Dermis lymphatic vessel endothelial cell (primary cell): ENCODE results near the gene MRPL10. TPM values are rescaled to one million over a fixed set of nuclear protein-coding genes. Genes with fewer than 3 reads are reported as not detected.

ENCODE experiments used
- total RNA-seq: library from RNA; depleted of rRNA; stranded (reverse); fragments of >200 nt; gene quantifications from 2 replicates; pipeline ENCODE4 v1.2.1, GENCODE V29; 2014

MRPL10 gene
- total RNA-seq = 18.5 and 19.0 TPM in 2 replicates

GRCh38 chr17:47831003-47831933 is at the start of gene MRPL10, which contains the start of gene LRRC46:
MRPL10 (minus strand) TSS chr17:47831541; CDS start chr17:47831511, 30 bp downstream.
LRRC46 (plus strand) TSS chr17:47831670; CDS start chr17:47831990, 320 bp downstream.

GRCh38 chr17:47850692-47851573 is 19.6 kb upstream of the MRPL10 start, which contains the start of gene SP6:
SP6 (minus strand) TSS chr17:47851163; CDS start chr17:47848429, 2,734 bp downstream.

GRCh38 chr17:47840742-47841487 is 9.6 kb upstream of the MRPL10 start, which contains the start of gene SCRN2:
SCRN2 (minus strand) TSS chr17:47841273; CDS start chr17:47840843, 430 bp downstream.

GRCh38 chr17:47821424-47822391 is 9.6 kb downstream of the MRPL10 start, which contains the start of gene OSBPL7:
OSBPL7 (minus strand) TSS chr17:47821794; CDS start chr17:47820278, 1,516 bp downstream.

Other genes with a start within 250 kb of the MRPL10 start
- gene KPNB1, start 181.6 kb downstream of the MRPL10 start, total RNA-seq = 220 and 265 TPM in 2 replicates
- 5.3 and 10.7 TPM in 2 replicates for gene TBKBP1, start 137.4 kb downstream of the MRPL10 start, total RNA-seq
- gene TBX21, start 98.3 kb downstream of the MRPL10 start, total RNA-seq = under 0.01 and 0.09 TPM in 2 replicates
- 5.0 TPM in 2 replicates for gene OSBPL7, start 9.7 kb downstream of the MRPL10 start, total RNA-seq
- not detected in 2 replicates for gene LRRC46, start 129 bp upstream of the MRPL10 start, total RNA-seq
- 28.7 and 34.8 TPM in 2 replicates for gene SCRN2, start 9.7 kb upstream of the MRPL10 start, total RNA-seq
- 1.4 and 1.7 TPM in 2 replicates for gene SP6, start 19.6 kb upstream of the MRPL10 start, total RNA-seq
- 1.4 and 1.8 TPM in 2 replicates for gene SP2, start 64.7 kb upstream of the MRPL10 start, total RNA-seq
- 19.4 and 21.3 TPM in 2 replicates for gene PNPO, start 110.0 kb upstream of the MRPL10 start, total RNA-seq
- gene PRR15L, start 126.3 kb upstream of the MRPL10 start, total RNA-seq = not detected in 2 replicates
- gene CDK5RAP3, start 139.6 kb upstream of the MRPL10 start, total RNA-seq = 65.1 and 76.4 TPM in 2 replicates
- gene COPZ2, start 206.3 kb upstream of the MRPL10 start, total RNA-seq = 9.1 and 11.2 TPM in 2 replicates
- 90.9 and 123 TPM in 2 replicates for gene NFE2L1, start 216.8 kb upstream of the MRPL10 start, total RNA-seq